Fibroblast of upper back skin (primary cell): ENCODE results near the gene PHACTR1.

Experiments used
- DNase-seq: peaks from one replicate; pipeline ENCODE4 v3.0.0-alpha.2; 2013

Gene PHACTR1

DNA sequence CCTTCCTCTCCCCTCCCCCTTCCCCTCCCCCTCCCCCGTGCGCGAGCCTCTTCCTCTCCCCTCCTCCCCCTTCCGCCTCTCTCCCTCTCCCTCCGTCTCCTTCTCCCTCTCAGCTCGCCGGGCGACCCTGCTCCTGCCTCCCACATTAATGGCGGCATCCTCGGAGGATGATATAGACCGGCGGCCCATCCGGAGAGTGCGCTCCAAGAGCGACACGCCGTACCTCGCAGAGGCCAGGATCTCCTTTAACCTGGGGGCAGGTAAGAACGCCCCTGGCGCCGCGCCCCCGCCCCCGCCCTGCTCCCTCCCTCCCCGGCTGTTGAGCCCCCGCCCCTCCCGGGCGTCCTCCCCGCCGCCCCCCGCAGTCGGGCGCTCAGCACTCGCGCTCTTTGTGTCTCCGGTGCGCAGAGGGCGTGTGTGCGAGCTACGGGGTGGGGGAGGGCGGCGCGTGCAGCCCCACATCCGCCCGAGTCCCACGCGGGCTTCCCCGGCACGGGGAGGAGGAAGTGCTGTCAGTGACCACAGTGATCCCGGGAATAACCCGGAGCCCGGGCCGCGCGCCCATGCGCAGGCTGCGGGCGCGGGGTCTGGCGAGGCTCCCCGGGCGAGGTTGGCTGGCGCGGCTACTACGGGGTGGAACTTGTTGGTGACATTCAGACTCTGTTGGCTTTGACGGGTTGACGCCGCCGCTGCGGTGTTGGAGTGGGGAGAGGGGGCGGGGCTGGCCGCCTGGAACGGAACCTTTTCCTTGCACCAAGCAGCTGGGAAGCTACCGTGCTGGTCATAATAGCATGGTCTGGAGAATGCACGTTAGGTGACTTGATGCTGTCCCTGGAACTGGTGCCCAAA is 33.2 kb downstream of the PHACTR1 start:
- DNase-seq = no peak

DNA sequence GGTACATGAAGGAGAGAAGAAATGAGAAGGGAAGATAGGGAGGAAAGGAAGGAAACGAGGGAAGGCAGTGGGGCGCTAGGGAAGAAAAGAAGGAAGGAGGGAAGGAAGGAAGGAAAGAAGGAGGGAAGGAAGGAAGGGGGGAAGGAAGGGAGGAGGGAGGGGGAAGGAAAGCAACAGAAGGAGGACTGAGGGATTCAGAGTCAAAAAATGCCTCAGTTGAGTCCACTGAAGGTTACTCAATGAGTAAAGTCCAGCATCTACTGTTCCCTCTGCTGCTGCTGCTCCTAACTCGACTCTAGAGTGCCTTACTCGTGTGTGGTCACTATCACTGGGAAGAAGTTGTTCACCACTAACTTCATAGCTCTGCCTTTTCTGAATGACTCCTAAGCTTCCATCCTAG is 33.8 kb downstream of the PHACTR1 start:
- no peak for DNase-seq

DNA sequence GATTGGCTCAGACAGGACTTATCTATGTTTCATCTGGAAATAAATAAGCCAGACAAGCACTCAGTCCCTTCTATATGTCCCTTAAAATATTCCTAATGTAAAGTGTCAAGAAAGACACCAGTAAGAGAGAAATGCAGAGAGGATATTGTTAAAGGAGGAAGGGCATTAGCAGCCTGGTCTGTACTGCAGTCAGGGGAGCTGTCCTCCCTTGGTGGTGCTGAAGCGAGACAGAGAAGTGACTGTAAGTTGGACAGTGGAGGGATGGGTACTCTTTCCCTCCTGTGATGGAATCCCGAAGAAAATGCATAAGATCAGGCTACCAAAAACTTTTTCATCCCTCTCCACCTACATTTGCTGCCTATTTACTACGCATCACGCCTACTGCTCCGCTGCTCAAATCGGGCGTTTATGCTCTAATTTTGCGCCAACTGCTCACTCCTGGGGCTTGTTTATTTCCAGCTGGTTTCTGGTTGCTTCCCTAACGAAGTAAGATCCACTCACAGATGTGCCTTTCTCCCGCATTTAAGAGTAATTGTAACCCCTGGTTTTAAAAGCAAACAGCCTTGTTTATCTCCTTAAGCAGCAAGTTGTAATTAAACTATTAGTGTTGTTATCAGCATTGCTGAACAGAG is 35.2 kb downstream of the PHACTR1 start:
- DNase-seq = peak; percentile 66

DNA sequence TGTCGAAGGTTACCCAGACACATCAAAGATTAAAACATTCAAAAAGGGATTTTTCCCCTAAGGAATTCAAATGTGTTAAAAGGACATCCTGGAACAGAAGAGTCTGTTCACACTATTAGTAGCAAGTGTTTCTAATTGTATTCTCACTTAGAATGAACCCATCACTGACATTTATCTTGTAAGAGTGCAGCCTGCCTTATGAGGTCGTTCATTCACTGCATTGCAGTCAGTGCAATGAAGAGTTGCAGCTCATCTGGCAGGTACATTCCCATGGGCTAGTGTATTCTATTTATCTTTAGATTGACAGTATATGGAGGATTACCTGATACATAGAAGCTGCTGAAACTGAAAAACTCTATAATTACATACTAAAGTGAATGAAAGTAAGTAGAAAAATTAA is 36.5 kb downstream of the PHACTR1 start:
- DNase-seq = no peak

DNA sequence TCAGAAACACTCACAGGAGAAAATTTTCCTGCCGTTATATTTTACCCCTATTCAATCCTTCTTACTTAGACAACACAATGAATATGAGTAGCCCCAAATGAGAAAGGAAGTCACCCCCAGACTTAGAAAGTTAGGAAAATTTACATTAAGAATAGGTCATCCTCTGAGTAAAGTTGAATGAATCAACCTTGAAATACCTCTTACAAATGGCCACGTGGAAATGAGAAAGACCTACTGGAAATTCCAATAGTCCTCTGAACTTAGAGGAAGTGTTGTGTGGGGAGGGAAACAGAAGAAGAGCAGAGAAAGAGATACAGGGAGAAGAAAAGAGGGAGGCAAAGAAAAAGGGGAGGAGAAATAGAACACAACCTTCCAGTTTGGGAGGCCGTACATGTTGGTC is 43.7 kb downstream of the PHACTR1 start:
- DNase-seq = no peak

DNA sequence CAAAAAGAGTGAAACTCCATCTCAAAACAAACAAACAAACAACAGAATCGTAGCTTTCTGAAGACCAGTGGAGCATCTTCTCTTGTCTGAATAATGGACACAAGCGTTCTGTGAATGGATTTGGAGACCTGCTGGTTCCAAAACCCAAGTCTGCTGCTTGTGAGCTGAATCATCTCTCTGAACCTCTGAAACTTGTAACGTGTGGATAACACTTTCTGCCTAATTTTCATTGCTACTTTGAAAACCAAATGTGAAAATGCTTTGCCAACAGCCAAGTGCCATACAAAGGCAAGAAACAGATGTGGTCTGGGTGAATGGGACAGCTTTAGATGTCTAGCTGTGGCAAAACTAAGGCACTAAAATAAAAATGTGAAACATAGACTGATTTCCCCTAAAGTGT is 44.3 kb downstream of the PHACTR1 start:
- peak; percentile 6 for DNase-seq

DNA sequence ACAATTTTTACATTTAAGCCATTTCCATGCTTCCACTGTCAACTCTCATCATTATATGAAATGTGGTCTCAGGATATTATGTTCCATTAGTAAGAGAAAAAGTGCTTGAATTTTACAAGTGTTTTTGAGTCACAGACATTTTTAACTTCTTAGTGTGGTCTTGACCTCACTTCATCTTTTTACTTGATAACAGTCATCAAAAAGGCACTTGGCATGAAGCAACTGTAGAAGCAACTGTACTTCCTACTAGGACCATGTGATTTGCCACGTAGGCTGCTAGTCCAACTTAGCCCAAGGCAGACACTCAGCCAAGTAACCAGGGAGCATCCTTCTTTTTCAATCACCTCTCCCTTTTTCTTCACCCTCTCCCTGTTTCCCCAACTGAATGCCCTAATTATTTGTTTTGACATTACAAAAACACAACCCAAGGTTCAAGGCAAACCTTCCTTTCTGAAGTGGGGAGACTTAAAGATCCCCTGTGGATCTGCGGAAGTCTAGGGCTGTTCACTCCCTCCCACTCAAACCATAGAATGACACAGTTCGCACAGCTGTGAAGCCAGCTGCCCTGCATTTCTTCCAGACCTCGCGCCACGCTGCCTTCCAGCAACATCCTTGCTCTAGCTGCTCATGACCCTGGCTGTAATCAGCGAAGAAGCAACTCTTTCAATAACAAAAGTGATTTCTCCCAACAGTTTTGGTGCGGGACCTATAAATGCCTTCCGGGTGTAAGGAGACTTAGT is 45.0 kb downstream of the PHACTR1 start:
- peak; percentile 89 for DNase-seq

DNA sequence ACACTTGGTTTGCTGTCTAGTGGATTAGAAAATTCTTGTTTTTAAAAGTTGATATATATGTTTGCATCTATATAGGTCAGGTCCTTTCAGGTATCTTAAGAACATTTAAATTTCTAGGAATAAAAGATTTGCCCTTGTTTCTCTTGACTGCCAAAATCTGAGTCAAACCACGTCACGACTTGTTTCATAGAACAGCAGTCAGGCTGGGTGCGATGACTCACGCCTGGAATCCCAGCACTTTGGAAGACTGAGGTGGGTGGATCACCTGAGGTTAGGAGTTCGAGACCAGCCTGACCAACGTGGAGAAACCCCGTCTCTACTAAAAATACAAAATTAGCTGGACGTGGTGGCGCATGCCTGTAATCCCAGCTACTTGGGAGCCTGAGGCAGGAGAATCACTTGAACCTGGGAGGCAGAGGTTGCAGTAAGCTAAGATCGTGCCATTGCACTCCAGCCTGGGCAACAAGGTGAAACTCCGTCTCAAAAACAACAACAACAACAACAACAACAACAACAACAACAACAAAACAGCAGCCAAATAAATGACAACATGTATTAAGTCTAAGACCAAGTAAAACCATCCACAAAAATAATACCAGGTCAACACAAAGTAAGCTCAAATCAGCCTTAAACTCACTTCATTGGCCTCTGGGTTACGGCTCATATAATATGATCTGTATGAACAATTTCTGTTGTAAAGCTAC is 46.3 kb downstream of the PHACTR1 start:
- DNase-seq = peak; percentile 52

DNA sequence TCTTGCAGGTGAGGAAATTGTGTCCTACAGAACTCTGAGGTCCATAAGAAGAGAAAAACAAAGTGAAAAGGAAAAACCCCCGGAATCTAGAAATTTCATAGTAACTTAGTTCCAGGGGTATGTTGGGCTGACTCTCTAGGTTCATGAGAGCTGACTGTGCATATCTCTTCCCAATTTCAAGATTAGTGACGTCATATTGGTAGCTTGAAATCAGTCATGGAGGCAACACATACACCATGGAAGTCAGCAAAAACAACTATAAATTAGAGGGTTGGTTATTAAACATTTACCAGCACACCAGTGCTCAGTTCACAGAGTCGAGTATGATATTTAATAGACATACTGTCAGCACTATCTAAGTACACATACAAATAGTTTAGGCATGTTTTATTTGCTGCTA is 49.8 kb downstream of the PHACTR1 start:
- DNase-seq = no peak

DNA sequence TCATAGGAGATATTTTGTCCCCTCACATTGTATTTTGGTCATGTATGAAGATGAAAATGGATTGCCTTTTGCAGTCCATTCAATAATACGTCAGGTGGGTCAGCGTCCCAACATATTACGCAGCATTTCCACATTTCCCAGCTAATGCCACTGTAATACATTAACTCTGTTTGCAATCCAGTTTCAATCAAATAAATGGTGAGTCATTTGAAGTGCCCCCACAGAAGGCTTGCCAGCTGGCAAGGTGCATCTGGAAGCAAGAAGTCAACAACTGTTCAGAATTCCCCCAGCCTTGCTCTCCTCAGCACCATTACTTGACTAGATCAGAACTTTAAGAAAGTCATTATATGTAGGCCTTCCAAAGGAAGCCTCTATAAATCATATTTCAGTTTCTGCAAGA is 50.4 kb downstream of the PHACTR1 start:
- DNase-seq = no peak

DNA sequence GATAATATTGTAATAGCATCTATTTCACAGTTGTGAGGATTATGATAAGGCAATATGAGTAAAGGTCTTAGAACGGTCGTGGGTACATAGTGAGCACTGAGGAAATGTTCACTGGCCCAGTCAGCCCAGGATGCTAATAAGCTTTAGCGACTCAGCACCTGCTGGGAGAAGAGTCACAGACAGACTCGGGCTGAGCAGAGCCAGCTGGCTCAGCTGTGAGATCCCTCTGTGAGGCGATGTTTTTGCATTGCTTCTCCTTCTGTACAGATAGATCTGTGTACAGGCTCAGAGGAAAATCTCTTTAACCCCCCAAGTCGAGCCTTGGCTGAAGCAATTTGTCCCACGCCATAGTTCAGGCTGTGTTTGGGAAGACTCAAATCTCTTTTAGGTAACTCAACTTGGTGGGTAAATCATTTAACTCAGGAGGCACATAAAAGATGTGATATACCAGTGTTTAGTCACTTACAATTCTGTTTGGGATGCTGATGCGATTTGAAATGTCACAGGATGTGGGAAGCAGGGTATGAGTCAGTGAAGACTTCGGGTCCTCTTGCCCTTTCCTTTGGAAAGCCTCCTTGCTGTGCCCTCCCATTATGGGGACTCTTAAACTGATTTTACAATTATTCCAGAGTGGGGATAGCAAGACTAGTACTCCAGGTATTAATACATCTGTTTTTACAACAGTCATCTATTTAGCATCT is 53.1 kb downstream of the PHACTR1 start:
- no peak for DNase-seq

DNA sequence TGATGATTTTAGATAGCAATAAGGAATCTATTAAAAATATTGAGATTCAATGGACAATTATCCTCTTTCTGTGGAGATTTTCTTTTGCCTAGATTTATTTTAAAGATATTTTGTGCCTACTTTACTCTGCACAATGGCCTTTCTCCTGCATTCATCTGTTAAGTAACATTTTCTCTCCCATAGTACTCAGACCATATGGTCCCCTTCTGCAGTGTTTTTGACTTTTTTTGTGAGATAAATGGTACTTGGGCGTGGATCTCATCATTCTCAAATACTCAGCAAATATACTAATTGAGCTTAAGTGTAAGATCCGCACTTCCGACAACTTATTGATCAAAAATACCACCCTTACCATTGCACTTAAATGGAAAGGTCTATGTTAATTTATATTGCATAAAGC is 55.8 kb downstream of the PHACTR1 start:
- no peak for DNase-seq

DNA sequence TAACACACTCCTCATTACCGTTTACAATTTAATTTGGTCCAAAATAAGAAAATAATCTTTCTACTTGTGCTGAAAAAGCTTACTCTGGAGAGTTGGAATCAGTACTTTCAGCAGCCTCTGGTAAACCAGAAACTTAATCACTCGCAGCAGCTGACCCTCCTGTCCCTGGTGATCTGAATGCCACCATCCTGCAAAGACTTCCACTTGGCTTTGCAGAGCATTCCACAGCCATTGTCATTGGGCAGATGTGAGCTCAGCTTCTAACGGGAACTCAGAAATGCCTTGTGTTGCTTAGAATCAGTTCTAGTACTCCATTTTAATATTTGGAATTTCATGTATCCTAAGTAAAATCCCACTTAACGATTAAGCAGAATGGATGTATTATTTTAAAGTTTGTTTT is 59.7 kb downstream of the PHACTR1 start:
- no peak for DNase-seq

DNA sequence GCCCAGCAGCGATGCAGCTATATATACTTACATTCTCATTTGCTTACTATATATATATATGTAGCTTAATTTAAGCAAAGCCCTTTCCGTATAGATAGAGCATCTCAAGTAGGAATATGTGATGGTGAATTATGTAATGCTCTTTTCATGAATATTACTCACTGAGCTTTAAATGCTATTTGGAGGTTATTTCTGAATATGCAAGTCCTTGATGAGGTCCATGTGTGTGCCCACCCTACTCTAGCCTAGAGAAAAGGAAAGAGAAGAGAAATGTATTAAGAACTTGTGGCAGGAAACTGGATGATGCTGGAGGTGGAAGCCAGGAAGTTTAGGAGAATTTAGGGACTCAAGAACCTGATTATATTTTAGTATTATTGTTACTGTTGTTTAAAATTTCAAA is 63.2 kb downstream of the PHACTR1 start:
- DNase-seq = no peak

DNA sequence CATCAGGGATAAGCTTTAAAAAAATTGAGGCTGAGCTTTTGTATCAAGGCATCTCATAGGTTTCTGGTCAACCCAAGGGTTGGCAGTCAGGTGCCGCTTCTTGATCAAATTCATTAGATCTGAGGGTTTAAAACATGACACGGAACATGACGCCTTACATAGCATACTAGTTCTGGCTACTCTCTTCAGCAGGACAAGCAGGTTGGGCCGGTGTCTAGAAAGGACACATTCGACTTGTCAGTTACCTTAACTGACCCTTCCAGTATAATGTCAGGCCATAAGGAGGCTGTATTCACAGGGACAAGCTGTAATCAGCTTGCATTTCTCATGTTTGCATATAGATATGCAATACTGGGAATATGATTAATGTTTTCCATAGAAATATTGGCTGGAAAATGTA is 65.6 kb downstream of the PHACTR1 start:
- DNase-seq = no peak

DNA sequence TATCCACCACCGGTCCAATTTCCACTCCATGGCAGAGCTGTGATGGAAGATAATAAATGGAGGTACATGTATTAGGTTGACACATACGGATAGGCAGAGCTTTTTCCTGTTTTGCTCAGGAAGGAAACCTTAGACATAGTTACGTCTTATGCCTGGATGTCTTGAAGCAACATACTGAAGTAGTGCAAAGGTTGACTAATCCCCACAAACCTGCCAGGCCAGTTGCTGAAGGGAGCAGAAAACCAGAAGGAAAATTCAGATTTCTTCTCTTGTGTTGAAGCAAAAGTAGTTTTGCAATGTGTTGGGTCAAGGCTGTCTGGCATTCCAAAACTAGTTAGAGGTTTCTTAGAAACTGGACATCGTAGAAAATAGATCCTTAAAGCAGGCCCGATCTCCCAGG is 68.7 kb downstream of the PHACTR1 start:
- DNase-seq = no peak

DNA sequence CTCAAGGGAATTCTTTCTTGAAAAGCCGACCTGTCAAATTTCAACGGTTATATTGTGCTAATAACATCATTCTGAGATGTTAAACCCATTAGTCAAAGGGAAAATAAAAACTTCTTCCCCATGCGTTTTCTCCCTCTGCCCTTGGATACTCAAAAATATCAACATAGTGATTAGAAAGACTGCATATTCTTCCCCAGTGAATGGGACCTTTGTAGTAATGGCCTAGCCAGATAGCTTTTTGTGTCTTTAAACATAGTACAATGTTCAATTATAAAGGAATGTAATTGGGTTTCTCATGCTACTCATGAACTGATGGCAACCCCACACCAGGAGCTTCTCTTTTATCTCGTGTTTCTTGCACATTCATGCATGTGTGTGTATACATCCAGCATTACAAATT is 69.4 kb downstream of the PHACTR1 start:
- DNase-seq = no peak

DNA sequence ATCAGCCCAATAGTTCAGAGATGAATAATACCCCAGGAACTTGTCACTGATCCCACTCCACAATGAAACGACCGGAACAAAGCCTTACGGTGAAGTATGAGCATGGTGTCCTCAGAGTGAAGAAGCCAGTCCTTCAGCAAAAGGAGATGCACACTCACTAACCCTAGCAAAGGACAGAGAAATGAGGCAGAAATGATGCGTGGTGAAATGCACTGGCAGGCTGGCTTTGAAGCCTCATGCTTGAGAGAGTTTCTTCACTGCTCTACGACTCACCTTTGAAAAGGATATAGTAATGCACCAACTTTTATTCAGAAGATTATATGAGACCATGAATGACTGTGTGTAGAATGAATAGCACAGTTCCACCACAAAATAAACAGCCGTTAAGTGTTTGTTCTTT is 74.8 kb downstream of the PHACTR1 start:
- no peak for DNase-seq

DNA sequence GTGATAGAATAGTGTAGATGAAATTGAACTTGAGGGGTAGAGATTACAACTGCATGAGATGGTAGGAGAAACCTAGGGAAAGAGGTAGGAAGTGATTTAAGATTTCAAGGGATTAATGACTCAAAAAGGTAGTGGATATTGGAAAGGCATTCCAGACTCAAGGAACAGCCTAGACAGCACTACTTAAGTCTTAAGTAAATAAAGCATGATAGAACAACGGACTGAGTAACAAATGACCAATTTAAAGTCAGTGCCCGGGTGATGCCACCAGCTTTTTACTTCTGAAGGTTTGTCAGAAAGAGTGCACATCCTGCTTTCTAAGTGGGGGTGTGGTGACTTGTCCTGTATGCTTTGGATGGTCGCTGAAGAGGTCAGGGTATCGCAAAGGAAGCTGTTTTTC is 81.8 kb downstream of the PHACTR1 start:
- no peak for DNase-seq

DNA sequence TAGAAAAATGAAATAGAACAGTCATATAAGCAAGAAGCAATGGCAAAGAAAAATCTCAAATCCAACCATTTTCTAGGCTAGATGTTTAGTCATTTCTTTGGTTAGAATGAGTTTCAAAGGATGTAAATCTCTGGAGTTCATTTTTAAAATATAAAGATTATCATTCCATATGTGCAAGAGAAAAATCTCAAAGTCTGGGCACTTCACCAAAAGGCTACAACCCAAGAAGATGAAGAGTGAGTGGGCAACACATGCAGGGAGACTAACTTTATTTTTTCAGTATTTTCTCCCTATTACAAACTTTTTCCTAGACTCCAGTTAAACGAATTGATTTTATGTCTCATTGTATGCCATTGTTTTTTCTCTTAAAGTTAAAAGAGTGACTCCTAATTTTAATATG is 83.6 kb downstream of the PHACTR1 start:
- DNase-seq = no peak

DNA sequence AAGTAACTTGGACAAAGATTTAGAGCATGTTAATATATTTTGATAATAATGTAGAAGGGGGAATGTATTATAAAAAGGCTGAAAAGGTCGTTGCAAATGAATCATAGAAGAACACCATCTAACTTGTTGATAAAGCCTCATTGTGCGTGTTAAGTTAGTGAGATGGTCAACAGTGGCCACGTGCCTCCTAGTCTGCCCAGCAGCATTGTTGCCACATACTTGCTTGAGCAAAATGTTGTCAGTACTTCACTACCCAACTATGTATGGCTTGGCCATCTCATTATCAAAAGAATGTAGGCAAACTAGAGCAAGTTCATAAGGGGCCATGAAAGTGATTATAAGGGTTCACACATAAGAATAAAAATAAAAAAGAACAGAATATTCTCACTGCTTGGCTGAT is 84.6 kb downstream of the PHACTR1 start:
- DNase-seq = no peak

DNA sequence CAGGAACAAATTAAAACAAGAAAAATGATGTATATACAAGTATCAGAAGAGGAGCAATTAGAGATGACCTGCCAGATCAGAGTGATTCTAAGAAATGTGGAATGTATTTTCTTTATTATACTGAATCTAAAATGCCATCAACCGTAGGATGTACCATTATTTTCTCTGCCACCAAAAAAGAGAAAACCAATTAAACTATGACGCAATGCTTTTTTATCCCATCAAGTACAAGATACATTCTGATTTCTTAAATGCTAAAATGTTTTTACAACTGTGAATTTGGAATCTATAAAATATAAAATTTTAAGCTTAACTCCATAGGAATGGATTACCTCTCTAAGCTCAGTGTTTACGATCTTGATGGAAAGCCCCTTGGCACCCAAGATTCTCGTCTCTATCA is 85.9 kb downstream of the PHACTR1 start:
- DNase-seq = no peak

DNA sequence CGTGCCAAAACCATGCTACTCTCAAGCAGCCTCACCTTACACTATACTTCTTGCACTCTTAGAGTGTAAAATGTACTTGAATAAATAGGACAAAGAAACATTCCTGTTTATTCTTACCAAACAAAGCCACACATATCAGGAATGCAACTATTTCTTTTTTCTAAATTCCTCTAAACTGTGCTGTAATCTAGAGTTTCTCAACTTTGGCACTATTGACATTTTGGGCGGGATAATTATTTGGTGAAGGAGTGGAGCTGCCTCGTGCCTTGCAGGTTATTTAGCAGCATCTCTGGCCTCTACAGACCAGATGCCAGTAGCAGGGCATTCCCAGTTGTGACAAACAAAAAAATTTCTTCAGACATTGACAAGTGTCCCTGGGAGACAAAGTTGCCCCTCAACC is 86.9 kb downstream of the PHACTR1 start:
- no peak for DNase-seq
